ENCODE data around the gene PAQR6. TPM values are rescaled to one million over a fixed set of nuclear protein-coding genes. Genes with fewer than 3 reads are reported as not detected.

Gene PAQR6
- total and polyA plus RNA-seq, 10 of the 15 experiments (the other 5 are each of a cell fraction or from before 2014, with no cell fraction given) = 0.42 to 4.5 (median 1.3) TPM

- ChIA-PET POLR2A (interaction anchor here (0.6 to 11.8 kb wide), 3 partner anchors 16 to 45 kb away, joined by 3 to 158 read pairs (median 139); partner anchors contain the start of genes PMF1 and SEMA4A), RAD21 (ENCODE audit: unreplicated experiment) (interaction anchor here (4.7 to 7.4 kb wide), 3 partner anchors 16 to 45 kb away, joined by 44 to 139 read pairs (median 65); partner anchors contain the start of genes PMF1 and SEMA4A), CTCF (interaction anchor here (6.7 to 7.2 kb wide), 2 partner anchors 29 to 47 kb away, joined by 68 to 76 read pairs; no protein-coding TSS in a partner anchor), SMC1A (ENCODE audit: uncharacterized antibody, unreplicated experiment) (interaction anchor here (1.8 to 6.5 kb wide), 3 partner anchors 16 to 48 kb away, joined by 5 to 50 read pairs (median 43); partner anchors contain the start of genes PMF1 and SEMA4A)
- Histone ChIP-seq H2AFZ (ENCODE audit: control insufficient read depth, low read depth, low read length) (no peak overlapping the region), H3K4me2 (ENCODE audit: control insufficient read depth, insufficient read depth) (peak overlapping the region; percentile 38), H3K9ac (ENCODE audit: control insufficient read depth, insufficient read depth, low read length) (no peak overlapping the region; the same call in 1 of the 2 replicates), H3K27ac (ENCODE audit: control insufficient read depth, insufficient read depth) (peak overlapping the region; percentile 20; the same call in 1 of the 2 replicates), H3K27me3 (replicated peaks in 1 of 2; ENCODE audit: control insufficient read depth in 2 of 2, insufficient read depth in 2 of 2, low read length in 1 of 2) (no peaks in the 10 kb centered on the region), H3K79me2 (ENCODE audit: control insufficient read depth, insufficient read depth, low read length) (peaks cover 70% of the 10 kb centered on the region), H3K4me1 (ENCODE audit: control insufficient read depth, insufficient read depth, low read length) (peaks cover 11% of the 10 kb centered on the region), H3K4me3 (peak overlapping the region; percentile 46), H3K36me3 (ENCODE audit: control insufficient read depth in 2 of 2, insufficient read depth in 2 of 2, low read length in 1 of 2) (peaks cover 6% of the 10 kb centered on the region in 2 experiments; a peak in 3 of 4 replicates), H4K20me1 (ENCODE audit: control insufficient read depth, insufficient read depth) (no peaks in the 10 kb centered on the region), H3K9me3 (replicated peaks; ENCODE audit: control insufficient read depth, insufficient read depth, low read length) (no peaks in the 10 kb centered on the region)
- peak; percentile 40; the same call in 1 of the 2 replicates for TF ChIP-seq CREM (IDR thresholded peaks at IDR 0.05; ENCODE audit: low read depth)
- peak; percentile 76 for TF ChIP-seq CREB1 (IDR thresholded peaks at IDR 0.05; ENCODE audit: low read depth)
- no peak for TF ChIP-seq MYB (IDR thresholded peaks at IDR 0.05; ENCODE audit: borderline replicate concordance, low read depth, low read length)
- no peak for TF ChIP-seq STAT1 (conservative IDR thresholded peaks at IDR 0.05)
- no peak for ATAC-seq
- BruUV-seq (replicated peaks) = no TSS peak
- in situ Hi-C loops (cut with MboI) (no loop called here), intact Hi-C loops (cut with micrococcal nuclease; ENCODE audit: unreplicated experiment) (no loop called here)
- DNase-seq (ENCODE audit: low read depth, low spot score) = no peak
- 66% methylated on average over 4 of the region's 4 CpGs for WGBS (ENCODE audit: insufficient coverage, insufficient replicate concordance, low lambda C conversion rate, missing lambda C conversion rate)
- FAIRE-seq = no peak
Measured at GRCh38 chr1:156195853-156196252, 52.0 kb downstream of the PAQR6 start.

GRCh38 chr1:156194300-156194652 is 53.6 kb downstream of the PAQR6 start:
- intact Hi-C loops (cut with micrococcal nuclease; ENCODE audit: unreplicated experiment) = no loop called here
- peaks cover 6% of the 10 kb centered on the region for H3K4me1 ChIP-seq (ENCODE audit: control insufficient read depth, insufficient read depth, low read length)
- DNase-seq (ENCODE audit: low read depth, low spot score) (no peak), ATAC-seq (no peak), FAIRE-seq (no peak)
- WGBS (ENCODE audit: insufficient coverage, insufficient replicate concordance, low lambda C conversion rate, missing lambda C conversion rate) = 9% methylated on average over 14 of the region's 14 CpGs
- RAD21 ChIA-PET (ENCODE audit: unreplicated experiment) = interaction anchor here (1.0 to 4.7 kb wide), 6 partner anchors 19 to 45 kb away, joined by 3 to 44 read pairs (median 9); partner anchors contain the start of gene PMF1
- CTCF ChIA-PET = interaction anchor here (0.5 to 2.2 kb wide), 9 partner anchors 24 to 1062 kb away, joined by 3 to 21 read pairs (median 4); no protein-coding TSS in a partner anchor
- peaks cover 56% of the 10 kb centered on the region for H3K79me2 ChIP-seq (ENCODE audit: control insufficient read depth, insufficient read depth, low read length)
- no peaks in the 10 kb centered on the region for H4K20me1 ChIP-seq (ENCODE audit: control insufficient read depth, insufficient read depth)
- peak overlapping the region; percentile 62 for H2AFZ ChIP-seq (ENCODE audit: control insufficient read depth, low read depth, low read length)
- no peaks in the 10 kb centered on the region for H3K27me3 ChIP-seq (replicated peaks in 1 of 2; ENCODE audit: control insufficient read depth in 2 of 2, insufficient read depth in 2 of 2, low read length in 1 of 2)
- in situ Hi-C loops (cut with MboI) = no loop called here
- H3K27ac ChIP-seq (ENCODE audit: control insufficient read depth, insufficient read depth) = peak overlapping the region; percentile 87
- POLR2A ChIA-PET = interaction anchor here (0.6 to 11.8 kb wide), 10 partner anchors 9 to 260 kb away, joined by 3 to 158 read pairs (median 4); partner anchors contain the start of genes KHDC4, PMF1, SEMA4A and SMG5
- TSS peak; percentile 87 for BruUV-seq (replicated peaks)
- peak overlapping the region; percentile 91 for H3K9ac ChIP-seq (ENCODE audit: control insufficient read depth, insufficient read depth, low read length)
- peak overlapping the region; percentile 100 for H3K4me3 ChIP-seq
- TF ChIP-seq NKRF (conservative IDR thresholded peaks at IDR 0.05) (0 out of 2 replicates have a peak, but pooled peaks have one; percentile 12), SIN3A (IDR thresholded peaks at IDR 0.05; ENCODE audit: low read depth, low read length) (peak; percentile 39; the same call in 1 of the 2 replicates), RAD51 (IDR thresholded peaks at IDR 0.05) (peak; percentile 69), USF1 (IDR thresholded peaks at IDR 0.05; ENCODE audit: borderline replicate concordance, extremely low read length, insufficient read depth, low read depth, low read length) (peak; percentile 21), LARP7 (IDR thresholded peaks at IDR 0.05) (peak; percentile 79), PBX3 (IDR thresholded peaks at IDR 0.05; ENCODE audit: insufficient replicate concordance, low read depth, low read length) (no peak)
- H3K36me3 ChIP-seq (ENCODE audit: control insufficient read depth in 2 of 2, insufficient read depth in 2 of 2, low read length in 1 of 2) = peaks cover 0 to 1% of the 10 kb centered on the region in 2 experiments; a peak in 3 of 4 replicates
- no peaks in the 10 kb centered on the region for H3K9me3 ChIP-seq (replicated peaks; ENCODE audit: control insufficient read depth, insufficient read depth, low read length)
- SMC1A ChIA-PET (ENCODE audit: uncharacterized antibody, unreplicated experiment) = interaction anchor here (1.0 to 4.6 kb wide), 7 partner anchors 17 to 45 kb away, joined by 3 to 26 read pairs (median 6); partner anchors contain the start of gene PMF1
- H3K4me2 ChIP-seq (ENCODE audit: control insufficient read depth, insufficient read depth) = peak overlapping the region; percentile 95

All from GM12878 (cell line).